Hematopoietic multipotent progenitor cell treated with erythropoietin and hydrocortisone succinate and interleukin-3 and kit ligand, for 17 days (in vitro differentiated cells): ENCODE data around the gene PLOD2.

Source experiments
- DNase-seq: peaks from one replicate; pipeline ENCODE4 v3.0.0-alpha.2; 2015; ENCODE audit warnings: low spot score

Gene PLOD2

DNA sequence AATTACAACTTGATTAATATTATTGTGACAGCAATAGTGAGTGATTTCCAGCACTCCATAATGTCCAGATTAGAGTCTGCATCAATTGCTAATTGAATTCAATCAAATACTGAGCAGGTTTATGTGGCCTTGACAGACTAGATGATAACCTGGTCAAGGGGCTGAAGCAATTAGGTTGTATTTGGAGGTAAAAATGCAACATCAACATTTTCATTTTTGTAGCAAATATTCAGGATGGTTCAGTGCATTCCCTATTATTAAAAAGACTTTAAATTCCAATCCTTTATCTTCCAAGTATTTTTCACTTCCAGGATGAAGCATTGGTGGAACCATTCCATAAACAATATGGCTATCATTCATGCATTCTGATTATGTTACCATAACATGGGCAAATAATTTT, 120.4 kb downstream of the PLOD2 start:
- no peak for DNase-seq

DNA sequence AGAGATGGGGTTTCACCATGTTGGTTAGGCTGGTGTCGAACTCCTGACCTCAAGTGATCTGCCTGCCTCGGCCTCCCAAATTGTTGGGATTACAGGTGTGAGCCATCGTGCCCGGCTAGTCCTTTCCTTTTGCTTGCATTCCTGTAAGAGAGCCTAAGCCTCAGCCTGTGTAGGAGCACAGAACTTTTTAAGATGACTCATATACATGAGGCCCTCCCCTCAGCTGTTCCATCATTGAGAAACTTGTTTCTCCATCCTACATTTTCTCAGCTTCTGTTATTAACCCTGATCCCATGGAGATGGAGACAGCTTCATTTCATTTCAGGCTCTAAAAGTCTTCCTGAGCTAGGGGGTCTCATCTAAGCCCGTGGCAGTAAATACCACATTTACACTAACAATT, 123.3 kb downstream of the PLOD2 start:
- no peak for DNase-seq

DNA sequence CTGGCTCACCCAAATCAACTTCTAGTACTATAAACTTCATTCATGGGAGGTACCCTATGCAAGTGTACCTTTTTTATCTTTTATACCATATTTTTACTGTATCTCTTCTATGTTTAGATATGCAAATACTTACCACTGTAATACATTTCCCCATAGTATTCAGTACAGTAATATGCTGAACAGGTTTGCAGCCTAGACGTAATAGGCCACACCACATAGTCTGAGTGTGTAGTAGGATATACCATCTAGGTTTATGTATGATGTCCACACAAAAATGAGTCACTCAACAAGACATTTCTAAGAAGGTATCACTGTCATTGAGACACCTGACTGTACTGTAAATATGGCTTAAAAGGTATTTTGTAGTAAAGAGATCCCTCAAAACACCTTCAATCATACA, 124.7 kb downstream of the PLOD2 start:
- DNase-seq, result no peak

DNA sequence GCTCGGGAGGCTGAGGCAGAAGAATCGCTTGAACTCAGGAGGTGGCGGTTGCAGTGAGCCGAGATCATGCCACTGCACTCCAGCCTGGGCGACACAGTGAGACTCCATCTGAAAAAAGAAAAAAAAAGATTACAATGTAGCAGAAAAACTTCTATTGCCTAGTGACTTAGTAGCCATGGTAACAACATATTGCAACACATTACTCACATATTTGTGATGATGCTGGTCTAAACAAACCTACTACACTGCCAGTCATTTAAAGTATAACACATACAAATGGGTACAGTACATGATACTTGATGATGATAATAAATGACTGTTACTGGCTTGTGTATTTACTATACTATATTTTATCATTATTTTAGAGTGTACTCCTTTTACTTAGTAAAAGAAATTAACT, 125.6 kb downstream of the PLOD2 start:
- no peak for DNase-seq

DNA sequence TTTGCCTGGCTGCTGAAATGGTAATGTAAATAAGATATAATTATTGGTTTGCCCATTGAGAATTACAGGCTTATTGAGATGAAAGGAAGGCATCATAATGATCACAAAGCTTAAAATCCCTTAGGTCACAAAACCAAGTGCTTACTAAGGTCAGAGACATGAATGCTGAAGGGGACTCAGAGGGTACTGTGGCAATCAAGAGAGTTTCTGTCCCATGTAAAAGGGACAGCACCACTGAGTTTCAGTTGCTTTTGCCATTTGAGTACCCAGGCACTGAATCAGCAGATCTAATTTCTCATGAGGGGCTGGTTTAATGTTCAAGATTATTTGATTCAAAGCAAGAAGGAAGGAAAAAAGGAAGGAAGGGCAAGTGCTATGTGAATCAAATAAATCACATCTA, 127.0 kb downstream of the PLOD2 start:
- no peak for DNase-seq

DNA sequence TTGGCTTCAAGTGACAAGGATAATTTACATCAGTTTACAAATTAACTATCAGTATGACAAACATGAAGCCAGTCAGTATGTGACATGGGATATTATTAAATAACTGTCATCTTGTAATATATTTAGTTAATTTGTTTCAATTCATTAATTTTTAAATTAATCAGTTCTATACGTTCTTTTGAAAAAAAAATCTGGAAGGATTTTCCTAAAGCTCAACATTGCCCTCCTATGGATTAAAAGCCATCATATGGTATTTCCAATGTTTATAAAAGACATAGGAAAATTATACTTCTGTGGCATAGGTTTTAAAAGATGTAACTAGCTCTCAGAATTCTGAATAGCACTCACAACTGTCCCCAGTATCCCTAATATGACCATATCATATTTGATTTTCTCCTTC, 134.4 kb downstream of the PLOD2 start:
- no peak for DNase-seq

DNA sequence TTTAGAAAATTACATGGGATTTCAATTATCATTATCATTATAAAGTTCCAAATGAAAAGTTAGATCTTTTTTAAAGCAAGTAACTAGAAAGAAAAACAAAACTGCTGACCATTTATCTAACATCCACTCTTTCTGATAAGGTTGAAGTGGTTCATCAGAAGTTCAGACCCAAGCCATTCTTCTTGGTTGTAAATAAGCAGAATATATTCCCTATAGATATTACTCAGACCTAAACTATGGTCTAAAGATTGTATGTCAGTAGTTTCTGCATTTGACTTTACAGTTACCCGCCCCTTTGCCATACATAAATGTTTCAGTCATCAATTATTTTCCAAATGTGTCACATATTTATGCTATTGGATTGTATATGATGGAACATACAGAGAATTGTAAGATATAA, 136.7 kb downstream of the PLOD2 start:
- DNase-seq, result no peak

DNA sequence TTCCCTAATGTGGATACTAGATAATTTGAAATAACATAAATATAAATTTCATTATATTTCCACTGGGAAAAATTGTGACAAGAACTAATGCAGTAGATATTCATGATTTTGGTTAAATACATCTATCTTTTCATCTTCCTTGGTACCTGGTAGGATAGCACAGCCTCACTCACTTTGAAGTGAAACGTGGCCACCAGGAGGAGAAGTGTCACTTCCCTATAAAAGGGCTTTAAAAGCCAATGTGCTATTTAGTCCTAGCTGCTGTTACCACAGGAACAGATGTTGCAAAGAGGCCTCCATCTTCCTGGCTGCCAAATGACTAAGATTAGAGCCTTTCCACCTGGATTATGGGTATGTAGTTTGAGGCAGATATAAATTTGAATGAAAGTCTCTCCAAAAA, 140.0 kb downstream of the PLOD2 start:
- DNase-seq, result no peak

DNA sequence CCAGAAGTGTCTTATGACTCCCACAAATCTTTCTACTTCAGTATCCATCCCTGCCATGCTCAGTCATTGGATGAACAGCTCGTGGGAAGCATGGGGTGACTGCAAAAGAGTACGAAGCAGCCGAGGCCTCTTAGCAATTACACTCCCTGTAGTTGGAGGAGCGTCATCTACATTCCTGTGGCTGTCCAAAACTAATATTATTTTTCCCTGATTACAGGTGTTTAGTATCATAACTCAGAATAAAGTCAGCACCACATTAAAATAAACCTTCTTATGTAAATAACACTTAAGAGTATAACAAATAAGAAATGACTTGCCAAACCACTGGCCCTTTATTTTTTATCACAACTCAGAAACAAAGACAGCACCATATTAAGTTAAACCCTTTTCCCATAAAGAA, 141.5 kb downstream of the PLOD2 start:
- no peak for DNase-seq
